Stimulated activated CD4-positive, alpha-beta T cell treated with anti-CD3 and anti-CD28 coated beads, TNF-alpha, amount 100 ng/mL, for 1 hour (primary cell): Measurements from ENCODE around the gene CCDC12.
A peak's percentile ranks its signal among the peaks of the same experiment; 100 is the strongest.

Source experiments
- DNase-seq, 3 donors: peaks; one replicate each; pipeline ENCODE4 v3.0.0-alpha.2; 2020; ENCODE audit warnings: low read depth in 3 of 3, low spot score in 1 of 3

Gene CCDC12

GRCh38 chr3:46907271-46907670 is 69.3 kb downstream of the CCDC12 start:
- DNase-seq: no peak

- DNase-seq: no peak
Observed at GRCh38 chr3:46906471-46907058, 70.0 kb downstream of the CCDC12 start.

- no peak for DNase-seq
Observed at GRCh38 chr3:46905661-46906451, 70.7 kb downstream of the CCDC12 start.

GRCh38 chr3:46905213-46905560 is 71.4 kb downstream of the CCDC12 start:
- DNase-seq: no peak

GRCh38 chr3:46904303-46905212 is 72.0 kb downstream of the CCDC12 start:
- no peak for DNase-seq

- no peak for DNase-seq
Observed at GRCh38 chr3:46903341-46904302, 72.9 kb downstream of the CCDC12 start.

GRCh38 chr3:46902188-46902631 is 74.3 kb downstream of the CCDC12 start:
- no peak for DNase-seq

GRCh38 chr3:46901591-46902187 is 74.9 kb downstream of the CCDC12 start:
- no peak for DNase-seq

GRCh38 chr3:46901061-46901460 is 75.5 kb downstream of the CCDC12 start:
- DNase-seq: no peak

- no peak for DNase-seq
Observed at GRCh38 chr3:46900356-46900755, 76.2 kb downstream of the CCDC12 start.

- DNase-seq: no peak
Observed at GRCh38 chr3:46900007-46900292, 76.6 kb downstream of the CCDC12 start.

- DNase-seq: no peak
Observed at GRCh38 chr3:46899151-46900006, 77.2 kb downstream of the CCDC12 start.

- no peak for DNase-seq
Observed at GRCh38 chr3:46898321-46899150, 78.0 kb downstream of the CCDC12 start.

GRCh38 chr3:46897829-46898320 is 78.7 kb downstream of the CCDC12 start:
- DNase-seq: no peak

GRCh38 chr3:46897031-46897430 is 79.5 kb downstream of the CCDC12 start:
- DNase-seq: no peak

- DNase-seq: no peak
Observed at GRCh38 chr3:46896386-46896785, 80.2 kb downstream of the CCDC12 start.

GRCh38 chr3:46895761-46896160 is 80.8 kb downstream of the CCDC12 start:
- DNase-seq: no peak

- peak; percentile 58 to 79 (median 62) for DNase-seq
Observed at GRCh38 chr3:46895204-46895660, 81.3 kb downstream of the CCDC12 start.
